Limb (tissue), 2 donors: ENCODE results near the gene GIGYF1.

Experiments used
- DNase-seq, 2 donors: peaks; one replicate each; pipeline ENCODE4 v3.0.0-alpha.2; 2016; ENCODE audit errors: extremely low spot score in 2 of 2

The GIGYF1 gene

DNA sequence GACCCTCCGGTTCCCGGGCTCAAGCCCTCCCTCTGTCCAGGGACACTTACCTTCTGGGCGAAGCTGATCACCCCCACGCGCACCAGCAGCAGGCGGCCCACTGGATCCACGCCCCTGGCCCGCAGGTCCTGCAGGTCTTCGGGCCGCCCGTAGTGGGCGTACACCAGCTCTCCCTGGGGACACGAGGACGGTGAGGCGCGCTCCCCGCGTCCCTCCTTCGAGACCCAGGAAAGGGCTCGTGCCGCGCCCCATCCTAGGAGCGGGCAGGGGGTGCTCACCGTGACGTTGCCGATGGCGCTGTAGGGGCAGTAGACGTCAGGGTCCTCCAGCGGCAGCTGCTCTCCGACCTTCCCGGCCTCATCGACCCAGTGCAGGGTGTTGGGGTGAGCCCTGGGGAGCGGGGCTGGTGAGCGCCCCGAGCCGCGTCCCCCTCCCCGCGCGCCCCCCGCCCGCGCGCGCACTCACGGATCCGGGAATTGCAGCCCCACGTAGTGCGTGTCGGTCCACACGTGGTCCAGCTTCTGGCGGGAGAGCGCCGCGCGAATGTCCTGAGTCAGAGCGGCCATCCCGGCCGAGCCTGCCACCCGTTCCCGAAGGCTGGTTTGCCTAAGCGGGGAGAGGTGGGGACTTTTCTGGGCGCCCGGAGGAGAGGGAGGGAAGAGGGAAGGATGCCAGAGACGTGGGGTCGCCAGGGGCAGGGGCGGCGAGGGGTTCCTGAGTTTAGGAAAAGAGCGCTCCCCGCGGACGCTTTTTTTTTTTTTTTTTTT, 60.9 kb downstream of the GIGYF1 start:
- peak in 1 of 2 donors; percentile 69 for DNase-seq

DNA sequence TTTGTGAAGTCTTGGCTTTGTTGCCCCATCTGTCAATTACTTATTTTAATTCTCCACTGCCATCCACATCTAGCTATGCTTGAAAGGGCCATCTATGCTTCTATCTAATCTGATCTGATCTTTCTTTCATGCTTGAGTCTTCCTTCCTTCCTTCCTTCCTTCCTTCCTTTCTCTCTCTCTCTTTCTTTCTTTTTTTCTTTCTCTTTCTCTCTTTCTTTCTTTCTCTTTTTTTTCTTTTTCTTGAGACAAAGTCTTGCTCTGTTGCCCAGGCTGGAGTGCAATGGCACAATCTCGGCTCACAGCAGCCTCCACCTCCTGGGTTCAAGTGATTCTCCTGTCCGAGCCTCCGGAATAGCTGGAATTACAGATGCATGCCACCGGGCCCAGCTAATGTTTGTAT, 64.0 kb downstream of the GIGYF1 start:
- DNase-seq = no peak
